Measurements from ENCODE around the gene TMED6.

Gene TMED6

DNA sequence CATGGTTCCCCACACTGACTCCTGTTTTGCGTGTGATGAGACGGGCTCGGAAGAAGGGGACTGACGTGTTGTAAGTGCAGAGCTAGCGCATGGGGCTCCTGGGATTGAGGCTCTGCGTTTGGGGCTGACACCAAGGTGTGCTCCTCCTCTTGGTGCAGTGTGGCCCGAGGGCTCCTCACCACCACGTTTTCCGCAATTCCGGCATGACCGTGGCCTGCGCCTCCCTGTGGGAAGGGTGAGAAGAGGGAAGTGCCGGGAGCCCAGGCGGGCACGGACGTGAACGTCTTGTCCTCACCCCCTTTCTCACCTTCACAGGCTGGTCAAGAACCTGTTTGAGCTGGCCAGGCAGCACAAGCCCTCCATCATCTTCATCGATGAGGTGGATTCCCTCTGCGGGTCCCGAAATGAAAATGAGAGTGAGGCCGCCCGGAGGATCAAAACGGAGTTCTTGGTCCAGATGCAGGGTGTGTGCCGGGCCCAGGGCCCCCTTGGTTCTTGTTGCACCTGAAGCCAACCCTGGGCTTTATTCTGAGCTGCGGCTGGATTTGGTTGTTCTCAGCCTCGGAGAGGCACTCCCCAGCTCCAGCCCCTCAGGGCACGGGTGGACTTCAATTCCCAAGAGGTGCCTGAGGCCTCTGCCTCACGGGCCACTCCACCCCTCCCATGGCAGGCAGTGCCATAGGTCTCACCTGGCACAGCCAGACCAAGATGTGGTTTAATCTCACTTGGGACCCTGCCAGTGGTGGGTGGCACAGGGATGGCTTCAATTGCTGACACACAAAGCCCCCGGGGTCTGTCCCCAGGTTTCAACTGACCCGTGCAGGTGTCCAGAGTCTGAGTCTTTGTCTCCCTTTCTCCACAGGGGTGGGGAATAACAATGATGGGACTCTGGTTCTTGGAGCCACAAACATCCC is 31.5 kb downstream of the TMED6 start:
- Histone ChIP-seq H3K27me3 (ENCODE audit: low read depth, low read length) (no peaks in the 10 kb centered on the region), H4K20me1 (ENCODE audit: insufficient read depth, low read length) (0 out of 2 replicates have a peak, but pooled peaks cover 11% of the 10 kb centered on the region), H2AFZ (ENCODE audit: low read depth, low read length) (no peak overlapping the region), H3K4me3 (ENCODE audit: low read length) (no peak overlapping the region), H3K27ac (ENCODE audit: low read length) (no peak overlapping the region), H3K36me3 (replicated peaks; ENCODE audit: low read depth, low read length) (peaks cover 70% of the 10 kb centered on the region), H3K9me3 (ENCODE audit: insufficient read depth, low read length) (no peaks in the 10 kb centered on the region), H3K4me1 (ENCODE audit: low read length) (no peaks in the 10 kb centered on the region), H3K9ac (ENCODE audit: low read length) (no peak overlapping the region), H3K4me2 (ENCODE audit: low read length) (no peak overlapping the region), H3K79me2 (ENCODE audit: low read length) (peaks cover 36% of the 10 kb centered on the region)
- TF ChIP-seq EZH2phosphoT487 (IDR thresholded peaks at IDR 0.05; ENCODE audit: low read depth), result no peak
- TF ChIP-seq, protein P1, sequence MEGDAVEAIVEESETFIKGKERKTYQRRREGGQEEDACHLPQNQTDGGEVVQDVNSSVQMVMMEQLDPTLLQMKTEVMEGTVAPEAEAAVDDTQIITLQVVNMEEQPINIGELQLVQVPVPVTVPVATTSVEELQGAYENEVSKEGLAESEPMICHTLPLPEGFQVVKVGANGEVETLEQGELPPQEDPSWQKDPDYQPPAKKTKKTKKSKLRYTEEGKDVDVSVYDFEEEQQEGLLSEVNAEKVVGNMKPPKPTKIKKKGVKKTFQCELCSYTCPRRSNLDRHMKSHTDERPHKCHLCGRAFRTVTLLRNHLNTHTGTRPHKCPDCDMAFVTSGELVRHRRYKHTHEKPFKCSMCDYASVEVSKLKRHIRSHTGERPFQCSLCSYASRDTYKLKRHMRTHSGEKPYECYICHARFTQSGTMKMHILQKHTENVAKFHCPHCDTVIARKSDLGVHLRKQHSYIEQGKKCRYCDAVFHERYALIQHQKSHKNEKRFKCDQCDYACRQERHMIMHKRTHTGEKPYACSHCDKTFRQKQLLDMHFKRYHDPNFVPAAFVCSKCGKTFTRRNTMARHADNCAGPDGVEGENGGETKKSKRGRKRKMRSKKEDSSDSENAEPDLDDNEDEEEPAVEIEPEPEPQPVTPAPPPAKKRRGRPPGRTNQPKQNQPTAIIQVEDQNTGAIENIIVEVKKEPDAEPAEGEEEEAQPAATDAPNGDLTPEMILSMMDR (IDR thresholded peaks at IDR 0.05; ENCODE audit: low read depth, low read length), result no peak

DNA sequence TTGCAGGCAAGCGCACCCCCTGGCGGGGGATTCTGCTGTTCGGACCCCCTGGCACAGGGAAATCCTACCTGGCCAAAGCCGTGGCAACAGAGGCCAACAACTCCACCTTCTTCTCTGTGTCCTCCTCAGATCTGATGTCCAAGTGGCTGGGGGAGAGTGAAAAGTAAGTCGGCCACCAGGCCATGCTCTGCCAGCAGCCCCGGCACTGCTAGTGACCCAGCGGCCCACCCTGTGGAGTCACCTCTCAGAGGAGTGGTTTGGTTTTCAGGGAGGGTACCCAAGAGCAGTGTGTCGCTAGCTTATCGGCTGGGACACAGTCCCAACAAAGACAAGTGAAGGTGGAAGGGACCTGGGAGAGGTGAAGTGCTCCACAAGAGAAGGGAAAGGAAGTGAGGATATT is 32.2 kb downstream of the TMED6 start:
- Histone ChIP-seq H3K4me1 (ENCODE audit: low read length) (no peaks in the 10 kb centered on the region), H3K27me3 (ENCODE audit: low read depth, low read length) (no peaks in the 10 kb centered on the region), H3K9ac (ENCODE audit: low read length) (no peak overlapping the region), H3K9me3 (ENCODE audit: insufficient read depth, low read length) (no peaks in the 10 kb centered on the region), H4K20me1 (ENCODE audit: insufficient read depth, low read length) (0 out of 2 replicates have a peak, but pooled peaks cover 7% of the 10 kb centered on the region), H3K36me3 (replicated peaks; ENCODE audit: low read depth, low read length) (peaks cover 68% of the 10 kb centered on the region), H3K79me2 (ENCODE audit: low read length) (peaks cover 35% of the 10 kb centered on the region), H2AFZ (ENCODE audit: low read depth, low read length) (no peak overlapping the region), H3K27ac (ENCODE audit: low read length) (no peak overlapping the region), H3K4me2 (ENCODE audit: low read length) (no peak overlapping the region), H3K4me3 (ENCODE audit: low read length) (no peak overlapping the region)
- no peak for TF ChIP-seq EZH2phosphoT487 (IDR thresholded peaks at IDR 0.05; ENCODE audit: low read depth)
- TF ChIP-seq, protein P1 (IDR thresholded peaks at IDR 0.05; ENCODE audit: low read depth, low read length), result no peak

DNA sequence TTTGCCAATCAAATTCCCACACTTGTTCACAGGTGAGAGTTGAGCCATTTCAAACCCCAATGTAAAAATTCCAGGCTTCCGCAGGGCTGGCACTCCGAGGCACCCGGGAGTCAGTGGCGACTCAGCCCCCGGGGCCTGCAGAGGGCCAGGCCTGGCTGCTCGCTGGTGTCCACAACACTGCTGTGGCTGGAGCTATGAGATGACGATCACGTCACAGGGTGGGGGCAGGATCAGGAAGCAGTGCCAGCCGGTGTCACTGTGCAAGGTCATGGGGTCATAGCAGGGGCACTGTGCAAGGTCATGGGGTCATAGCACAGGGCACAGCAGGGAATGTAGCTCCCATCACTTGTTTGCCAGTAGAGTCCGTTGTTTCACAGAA is 32.7 kb downstream of the TMED6 start:
- H2AFZ ChIP-seq (ENCODE audit: low read depth, low read length), result no peak overlapping the region
- peaks cover 65% of the 10 kb centered on the region for H3K36me3 ChIP-seq (replicated peaks; ENCODE audit: low read depth, low read length)
- H3K79me2 ChIP-seq (ENCODE audit: low read length), result peaks cover 35% of the 10 kb centered on the region
- no peaks in the 10 kb centered on the region for H3K9me3 ChIP-seq (ENCODE audit: insufficient read depth, low read length)
- no peak overlapping the region for H3K9ac ChIP-seq (ENCODE audit: low read length)
- H3K4me2 ChIP-seq (ENCODE audit: low read length), result no peak overlapping the region
- TF ChIP-seq, protein P1 (IDR thresholded peaks at IDR 0.05; ENCODE audit: low read depth, low read length), result no peak
- no peak for TF ChIP-seq EZH2phosphoT487 (IDR thresholded peaks at IDR 0.05; ENCODE audit: low read depth)
- H3K4me1 ChIP-seq (ENCODE audit: low read length), result no peaks in the 10 kb centered on the region
- no peak overlapping the region for H3K4me3 ChIP-seq (ENCODE audit: low read length)
- H3K27me3 ChIP-seq (ENCODE audit: low read depth, low read length), result no peaks in the 10 kb centered on the region
- H3K27ac ChIP-seq (ENCODE audit: low read length), result no peak overlapping the region
- H4K20me1 ChIP-seq (ENCODE audit: insufficient read depth, low read length), result 0 out of 2 replicates have a peak, but pooled peaks cover 4% of the 10 kb centered on the region

DNA sequence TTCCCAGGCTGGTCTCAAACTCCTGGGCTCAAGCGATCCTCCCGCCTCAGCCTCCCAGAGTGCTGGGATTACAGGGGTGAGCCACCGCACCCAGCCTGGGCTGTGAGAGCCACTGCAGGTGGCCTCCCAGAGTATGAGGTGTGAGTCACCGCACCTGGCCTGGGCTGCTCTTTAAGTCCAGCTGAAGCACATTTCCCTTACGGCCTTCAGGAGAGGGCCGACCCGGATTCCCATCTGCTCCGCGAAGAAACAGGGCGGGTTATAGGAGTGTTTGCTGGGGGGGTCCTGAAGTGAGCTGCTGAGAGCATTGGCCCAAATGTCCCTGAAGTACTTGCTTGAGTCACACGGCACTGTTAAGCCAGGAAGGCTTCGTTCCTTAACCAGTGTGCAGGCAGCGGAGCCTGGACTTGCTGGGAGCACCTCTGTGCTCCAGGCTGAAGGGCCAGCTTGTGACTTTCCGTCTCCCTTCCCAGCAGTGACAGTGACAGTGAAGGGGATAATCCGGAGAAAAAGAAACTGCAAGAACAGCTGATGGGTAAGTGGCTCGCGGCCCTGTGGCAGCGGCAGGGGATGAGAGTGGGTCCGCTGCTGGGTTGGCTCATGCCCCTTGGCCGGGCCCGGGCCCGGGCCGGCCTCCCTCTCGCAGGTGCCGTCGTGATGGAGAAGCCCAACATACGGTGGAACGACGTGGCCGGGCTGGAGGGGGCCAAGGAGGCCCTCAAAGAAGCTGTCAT is 33.2 kb downstream of the TMED6 start:
- H3K9ac ChIP-seq (ENCODE audit: low read length), result no peak overlapping the region
- H3K9me3 ChIP-seq (ENCODE audit: insufficient read depth, low read length), result no peaks in the 10 kb centered on the region
- 0 out of 2 replicates have a peak, but pooled peaks cover 4% of the 10 kb centered on the region for H4K20me1 ChIP-seq (ENCODE audit: insufficient read depth, low read length)
- H3K4me2 ChIP-seq (ENCODE audit: low read length), result no peak overlapping the region
- no peaks in the 10 kb centered on the region for H3K4me1 ChIP-seq (ENCODE audit: low read length)
- peaks cover 67% of the 10 kb centered on the region for H3K36me3 ChIP-seq (replicated peaks; ENCODE audit: low read depth, low read length)
- H3K4me3 ChIP-seq (ENCODE audit: low read length), result no peak overlapping the region
- H3K79me2 ChIP-seq (ENCODE audit: low read length), result peaks cover 37% of the 10 kb centered on the region
- H3K27ac ChIP-seq (ENCODE audit: low read length), result no peak overlapping the region
- H3K27me3 ChIP-seq (ENCODE audit: low read depth, low read length), result no peaks in the 10 kb centered on the region
- TF ChIP-seq, protein P1 (IDR thresholded peaks at IDR 0.05; ENCODE audit: low read depth, low read length), result no peak
- no peak for TF ChIP-seq EZH2phosphoT487 (IDR thresholded peaks at IDR 0.05; ENCODE audit: low read depth)
- no peak overlapping the region for H2AFZ ChIP-seq (ENCODE audit: low read depth, low read length)

Data from OCI-LY3 (cell line).